ENCODE data around the gene CCND2. TPM values are rescaled to one million over a fixed set of nuclear protein-coding genes. Genes with fewer than 3 reads are reported as not detected.
A peak's percentile ranks its signal among the peaks of the same experiment; 100 is the strongest.

CCND2 gene
- total RNA-seq (100 to 1,000 TPM in 3 of 5 experiments, 10 to 100 TPM in 2; 95.7 to 659 (median 125) TPM), polyA plus RNA-seq (10 to 100 TPM; 57.3 to 65.1 TPM), total RNA-seq (276 reads per million, percentile 95 among the genes with 10 or more reads in this experiment)

DNA sequence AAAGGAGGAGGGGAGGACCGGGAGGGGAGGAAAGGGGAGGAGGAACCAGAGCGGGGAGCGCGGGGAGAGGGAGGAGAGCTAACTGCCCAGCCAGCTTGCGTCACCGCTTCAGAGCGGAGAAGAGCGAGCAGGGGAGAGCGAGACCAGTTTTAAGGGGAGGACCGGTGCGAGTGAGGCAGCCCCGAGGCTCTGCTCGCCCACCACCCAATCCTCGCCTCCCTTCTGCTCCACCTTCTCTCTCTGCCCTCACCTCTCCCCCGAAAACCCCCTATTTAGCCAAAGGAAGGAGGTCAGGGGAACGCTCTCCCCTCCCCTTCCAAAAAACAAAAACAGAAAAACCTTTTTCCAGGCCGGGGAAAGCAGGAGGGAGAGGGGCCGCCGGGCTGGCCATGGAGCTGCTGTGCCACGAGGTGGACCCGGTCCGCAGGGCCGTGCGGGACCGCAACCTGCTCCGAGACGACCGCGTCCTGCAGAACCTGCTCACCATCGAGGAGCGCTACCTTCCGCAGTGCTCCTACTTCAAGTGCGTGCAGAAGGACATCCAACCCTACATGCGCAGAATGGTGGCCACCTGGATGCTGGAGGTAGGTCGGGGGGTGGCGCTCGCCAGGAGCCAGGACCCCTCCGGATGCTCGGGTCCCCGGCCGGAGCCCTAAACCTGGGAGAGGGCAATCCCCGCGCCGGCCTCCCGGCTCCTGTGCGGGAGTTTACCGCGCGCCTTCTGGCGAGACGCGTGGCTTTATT is at the start of gene CCND2:
TSS of gene CCND2 (plus strand) at position 111 of the 744 bp plus-strand sequence. CDS start at position 390, 279 bp downstream.
- Histone ChIP-seq H3K27ac (ENCODE audit: low read depth, low read length) (peak within 1 kb of the TSS; percentile 97), H3K27me3 (ENCODE audit: control insufficient read depth in 2 of 2, insufficient read depth in 2 of 2, low read length in 2 of 2) (no peaks in the 10 kb centered on the region), H3K36me3 (ENCODE audit: control insufficient read depth in 2 of 3, insufficient read depth in 3 of 3, low read length in 3 of 3) (peaks cover 4 to 35% (median 18%) of the 10 kb centered on the region in 3 experiments), H3K9me3 (ENCODE audit: control insufficient read depth in 2 of 3, low read length in 3 of 3) (no peaks in the 10 kb centered on the region), H3K4me3 (ENCODE audit: low read length) (peak within 1 kb of the TSS; percentile 85), H3K4me1 (ENCODE audit: control insufficient read depth in 2 of 2, insufficient read depth in 2 of 2, low read length in 2 of 2) (peaks cover 24 to 38% of the 10 kb centered on the region in 2 donors)
- H3K9me3 Mint-ChIP-seq, result peaks cover 0 to 2% (median 0%) of the 10 kb centered on the region in 11 donors
- intact Hi-C loops (cut with micrococcal nuclease), result loop anchor here in 1 of 2 donors (1.0 to 5.0 kb wide), 2 partner anchors 131 to 522 kb away; partner anchors contain the start of gene CRACR2A
- peak within 1 kb of the TSS; percentile 91 to 100 (median 98) for H3K27ac Mint-ChIP-seq
- H3K36me3 Mint-ChIP-seq, result peaks cover 4 to 39% (median 9%) of the 10 kb centered on the region in 5 donors
- CTCF ChIA-PET, result interaction anchor here (0.6 to 6.0 kb wide), 4 partner anchors 271 to 501 kb away, joined by 3 to 55 read pairs (median 3); no protein-coding TSS in a partner anchor
- H3K4me3 Mint-ChIP-seq, result peak within 1 kb of the TSS; percentile 89 to 99 (median 96)
- peaks cover 24 to 42% (median 38%) of the 10 kb centered on the region in 7 donors for H3K4me1 Mint-ChIP-seq
- H3K27me3 Mint-ChIP-seq, result peaks cover 0 to 4% (median 0%) of the 10 kb centered on the region in 5 donors
- POLR2A ChIA-PET, result interaction anchor here (0.8 to 3.6 kb wide), 14 partner anchors 14 to 520 kb away, joined by 3 to 44 read pairs (median 4); partner anchors contain the start of gene PARP11
- peak; percentile 14 for ATAC-seq
- peak; percentile 48 to 77 (median 53) for DNase-seq

GRCh38 chr12:4224206-4224889 is 49.2 kb upstream of the CCND2 start:
- intact Hi-C loops (cut with micrococcal nuclease), result no loop called here
- Mint-ChIP-seq H3K9me3 (peaks cover 0 to 2% (median 0%) of the 10 kb centered on the region in 11 donors), H3K36me3 (peaks cover 0 to 4% (median 0%) of the 10 kb centered on the region in 5 donors), H3K4me3 (no peak overlapping the region), H3K27me3 (peaks cover 0 to 6% (median 0%) of the 10 kb centered on the region in 5 donors), H3K27ac (no peak overlapping the region), H3K4me1 (peaks cover 0 to 16% (median 0%) of the 10 kb centered on the region in 7 donors)
- ChIA-PET POLR2A (interaction anchor here (0.6 kb wide), 1 partner anchor 45 kb away, joined by 3 read pairs; no protein-coding TSS in a partner anchor), CTCF (no interaction called here)
- no peak overlapping the region for H3K27ac ChIP-seq (ENCODE audit: low read depth, low read length)
- peak; percentile 62 for ATAC-seq
- no peak overlapping the region for H3K4me3 ChIP-seq (ENCODE audit: low read length)
- no peaks in the 10 kb centered on the region for H3K36me3 ChIP-seq (ENCODE audit: control insufficient read depth in 2 of 3, insufficient read depth in 3 of 3, low read length in 3 of 3)
- no peaks in the 10 kb centered on the region for H3K4me1 ChIP-seq (ENCODE audit: control insufficient read depth in 2 of 2, insufficient read depth in 2 of 2, low read length in 2 of 2)
- no peaks in the 10 kb centered on the region for H3K27me3 ChIP-seq (ENCODE audit: control insufficient read depth in 2 of 2, insufficient read depth in 2 of 2, low read length in 2 of 2)
- H3K9me3 ChIP-seq (ENCODE audit: control insufficient read depth in 2 of 3, low read length in 3 of 3), result no peaks in the 10 kb centered on the region
- DNase-seq, result no peak

DNA sequence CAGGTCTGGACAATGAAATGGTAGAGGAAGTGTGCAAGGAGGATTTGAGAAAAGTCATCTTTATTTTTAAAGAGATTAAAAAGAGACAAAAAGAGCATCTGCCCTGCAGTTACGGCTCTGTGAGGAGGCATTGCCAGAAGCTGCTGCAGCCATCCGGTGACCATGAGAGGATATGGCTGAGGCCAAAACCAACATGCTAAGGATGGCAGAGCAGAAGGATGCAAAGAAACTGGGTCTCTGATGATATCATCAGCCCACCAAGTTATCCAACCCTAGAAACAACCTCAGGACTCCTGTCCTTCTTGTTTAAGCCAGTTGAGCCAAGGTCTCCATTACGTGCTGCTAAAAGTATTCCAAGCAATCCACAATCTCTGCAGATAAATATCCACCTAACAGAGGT is 48.0 kb upstream of the CCND2 start:
- no peak for DNase-seq
- peaks cover 0 to 13% (median 0%) of the 10 kb centered on the region in 7 donors for H3K4me1 Mint-ChIP-seq
- Histone ChIP-seq H3K4me1 (ENCODE audit: control insufficient read depth in 2 of 2, insufficient read depth in 2 of 2, low read length in 2 of 2) (no peaks in the 10 kb centered on the region), H3K27ac (ENCODE audit: low read depth, low read length) (no peak overlapping the region), H3K9me3 (ENCODE audit: control insufficient read depth in 2 of 3, low read length in 3 of 3) (no peaks in the 10 kb centered on the region), H3K4me3 (ENCODE audit: low read length) (no peak overlapping the region), H3K36me3 (ENCODE audit: control insufficient read depth in 2 of 3, insufficient read depth in 3 of 3, low read length in 3 of 3) (no peaks in the 10 kb centered on the region), H3K27me3 (ENCODE audit: control insufficient read depth in 2 of 2, insufficient read depth in 2 of 2, low read length in 2 of 2) (no peaks in the 10 kb centered on the region)
- POLR2A ChIA-PET, result no interaction called here
- peaks cover 0 to 8% (median 0%) of the 10 kb centered on the region in 5 donors for H3K27me3 Mint-ChIP-seq
- intact Hi-C loops (cut with micrococcal nuclease), result no loop called here
- H3K4me3 Mint-ChIP-seq, result no peak overlapping the region
- no peak overlapping the region for H3K27ac Mint-ChIP-seq
- CTCF ChIA-PET, result interaction anchor here (1.1 kb wide), 1 partner anchor 51 kb away, joined by 3 read pairs; no protein-coding TSS in a partner anchor
- peaks cover 0 to 2% (median 0%) of the 10 kb centered on the region in 11 donors for H3K9me3 Mint-ChIP-seq
- peaks cover 0 to 4% (median 0%) of the 10 kb centered on the region in 5 donors for H3K36me3 Mint-ChIP-seq
- no peak for ATAC-seq

GRCh38 chr12:4227046-4227445 is 46.5 kb upstream of the CCND2 start:
- Mint-ChIP-seq H3K27me3 (peaks cover 0 to 8% (median 0%) of the 10 kb centered on the region in 5 donors), H3K4me1 (peaks cover 0 to 13% (median 0%) of the 10 kb centered on the region in 7 donors), H3K9me3 (no peaks in the 10 kb centered on the region), H3K36me3 (peaks cover 0 to 1% (median 0%) of the 10 kb centered on the region in 5 donors), H3K4me3 (no peak overlapping the region), H3K27ac (peak overlapping the region in 1 of 9 donors; percentile 74)
- ATAC-seq (no peak), DNase-seq (no peak)
- Histone ChIP-seq H3K4me1 (ENCODE audit: control insufficient read depth in 2 of 2, insufficient read depth in 2 of 2, low read length in 2 of 2) (no peaks in the 10 kb centered on the region), H3K27me3 (ENCODE audit: control insufficient read depth in 2 of 2, insufficient read depth in 2 of 2, low read length in 2 of 2) (no peaks in the 10 kb centered on the region), H3K36me3 (ENCODE audit: control insufficient read depth in 2 of 3, insufficient read depth in 3 of 3, low read length in 3 of 3) (no peaks in the 10 kb centered on the region), H3K9me3 (ENCODE audit: control insufficient read depth in 2 of 3, low read length in 3 of 3) (no peaks in the 10 kb centered on the region), H3K4me3 (ENCODE audit: low read length) (no peak overlapping the region), H3K27ac (ENCODE audit: low read depth, low read length) (no peak overlapping the region)
- CTCF ChIA-PET, result no interaction called here
- POLR2A ChIA-PET, result no interaction called here
- intact Hi-C loops (cut with micrococcal nuclease), result no loop called here

DNA sequence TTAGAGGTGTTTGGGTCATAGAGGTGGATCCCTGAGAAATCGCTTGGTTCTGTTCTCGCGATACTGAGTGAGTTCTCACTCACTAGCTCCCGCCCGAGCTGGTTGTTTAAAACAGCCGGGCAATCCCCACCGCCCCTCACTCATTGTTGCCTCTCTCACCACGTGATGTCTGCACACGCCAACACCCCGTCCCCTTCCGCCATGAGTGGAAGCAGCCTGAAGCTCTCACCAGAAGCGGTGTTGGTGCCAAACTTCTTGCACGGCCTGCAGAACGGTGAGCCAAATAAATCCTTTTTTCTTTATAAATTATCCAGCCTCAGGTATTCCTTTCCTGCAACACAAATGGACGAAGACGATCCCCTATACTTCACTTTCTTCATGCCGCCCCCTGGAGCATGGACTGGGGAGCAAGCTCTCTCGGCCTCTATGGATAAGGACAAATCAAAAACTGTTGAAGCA is 45.4 kb upstream of the CCND2 start:
- Histone ChIP-seq H3K4me1 (ENCODE audit: control insufficient read depth in 2 of 2, insufficient read depth in 2 of 2, low read length in 2 of 2) (no peaks in the 10 kb centered on the region), H3K36me3 (ENCODE audit: control insufficient read depth in 2 of 3, insufficient read depth in 3 of 3, low read length in 3 of 3) (no peaks in the 10 kb centered on the region), H3K9me3 (ENCODE audit: control insufficient read depth in 2 of 3, low read length in 3 of 3) (no peaks in the 10 kb centered on the region), H3K4me3 (ENCODE audit: low read length) (no peak overlapping the region), H3K27me3 (ENCODE audit: control insufficient read depth in 2 of 2, insufficient read depth in 2 of 2, low read length in 2 of 2) (no peaks in the 10 kb centered on the region), H3K27ac (ENCODE audit: low read depth, low read length) (no peak overlapping the region)
- Mint-ChIP-seq H3K9me3 (no peaks in the 10 kb centered on the region), H3K27ac (no peak overlapping the region), H3K27me3 (peaks cover 0 to 12% (median 0%) of the 10 kb centered on the region in 5 donors), H3K4me3 (peak overlapping the region in 1 of 10 donors; percentile 17), H3K4me1 (peaks cover 0 to 13% (median 0%) of the 10 kb centered on the region in 7 donors), H3K36me3 (peaks cover 0 to 1% (median 0%) of the 10 kb centered on the region in 5 donors)
- no peak for ATAC-seq
- CTCF ChIA-PET, result interaction anchor here (0.5 kb wide), 1 partner anchor 189 kb away, joined by 5 read pairs; no protein-coding TSS in a partner anchor
- intact Hi-C loops (cut with micrococcal nuclease), result no loop called here
- POLR2A ChIA-PET, result no interaction called here
- DNase-seq, result no peak

DNA sequence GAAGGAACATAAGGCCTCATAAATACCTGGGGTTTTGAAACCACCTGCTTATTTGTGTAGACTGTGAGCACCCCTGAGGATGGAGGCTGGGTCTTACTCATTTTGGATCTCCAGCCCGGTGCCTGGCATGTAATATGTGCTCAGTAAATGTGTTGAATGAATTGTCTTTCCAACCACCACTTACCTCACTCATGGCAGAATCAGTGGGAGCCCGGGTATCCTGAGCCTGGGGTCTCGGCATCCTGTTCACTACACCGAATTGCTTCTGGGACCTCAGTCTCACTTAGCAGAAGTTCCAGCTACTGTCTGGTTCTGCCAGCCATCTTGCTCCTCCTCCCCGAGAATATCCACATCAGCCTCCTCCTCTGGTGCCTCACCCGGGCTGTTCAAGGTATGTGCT is 43.0 kb upstream of the CCND2 start:
- Mint-ChIP-seq H3K9me3 (peaks cover 0 to 6% (median 1%) of the 10 kb centered on the region in 11 donors), H3K4me3 (no peak overlapping the region), H3K27me3 (peaks cover 0 to 30% (median 0%) of the 10 kb centered on the region in 5 donors), H3K27ac (no peak overlapping the region), H3K36me3 (peaks cover 0 to 4% (median 0%) of the 10 kb centered on the region in 5 donors), H3K4me1 (peaks cover 0 to 2% (median 0%) of the 10 kb centered on the region in 7 donors)
- no peak overlapping the region for H3K4me3 ChIP-seq (ENCODE audit: low read length)
- ChIA-PET POLR2A (interaction anchor here (0.7 kb wide), 1 partner anchor 708 kb away, joined by 3 read pairs; no protein-coding TSS in a partner anchor), CTCF (no interaction called here)
- H3K36me3 ChIP-seq (ENCODE audit: control insufficient read depth in 2 of 3, insufficient read depth in 3 of 3, low read length in 3 of 3), result no peaks in the 10 kb centered on the region
- H3K4me1 ChIP-seq (ENCODE audit: control insufficient read depth in 2 of 2, insufficient read depth in 2 of 2, low read length in 2 of 2), result no peaks in the 10 kb centered on the region
- intact Hi-C loops (cut with micrococcal nuclease), result no loop called here
- no peaks in the 10 kb centered on the region for H3K27me3 ChIP-seq (ENCODE audit: control insufficient read depth in 2 of 2, insufficient read depth in 2 of 2, low read length in 2 of 2)
- ATAC-seq (no peak), DNase-seq (no peak)
- H3K9me3 ChIP-seq (ENCODE audit: control insufficient read depth in 2 of 3, low read length in 3 of 3), result no peaks in the 10 kb centered on the region
- H3K27ac ChIP-seq (ENCODE audit: low read depth, low read length), result no peak overlapping the region

Measured in naive thymus-derived CD4-positive, alpha-beta T cell (primary cell).